PC-3 (cell line): ENCODE measurements around the gene CBX6. TPM values are rescaled to one million over a fixed set of nuclear protein-coding genes. Genes with fewer than 3 reads are reported as not detected.
A peak's percentile ranks its signal among the peaks of the same experiment; 100 is the strongest.

Experiments used
- ATAC-seq: fragments of 200-7000 bp; cut with Tn5 transposase; 2 replicates; pipeline ENCODE4 v1.9.1; 2020; ENCODE audit warnings: mild to moderate bottlenecking, moderate library complexity
- BruUV-seq: library from RNA; stranded (reverse); fragments of 400-500 nt; replicated peaks from 2 replicates; lab custom pipeline; 2021; lab: Mats Ljungman, UMichigan
- CTCF ChIA-PET: fragments of 300-600 bp; sonication (Branson Sonifier 250); formaldehyde crosslinking; loops from one replicate; lab custom pipeline; 2022; ENCODE audit warnings: antibody characterized with exemption; lab: Charles Lee
- POLR2A ChIA-PET: fragments of 300-600 bp; sonication (Branson Sonifier 250); formaldehyde crosslinking; loops from one replicate; lab custom pipeline; 2022; ENCODE audit warnings: antibody characterized with exemption; ENCODE audit not compliant: unreplicated experiment; lab: Charles Lee
- DNase-seq: peaks from one replicate; pipeline ENCODE4 v3.0.0-alpha.2; 2015
- H2AFZ ChIP-seq: fragments of 300-600 bp; sonication (generic); 2 replicates; pipeline ENCODE4 v1.6.0; 2016; ENCODE audit warnings: antibody characterized with exemption, low read length
- H3F3A ChIP-seq: fragments of 300-600 bp; sonication (generic); one replicate; pipeline ENCODE4 v1.6.0; 2017; ENCODE audit warnings: antibody characterized with exemption, low read length, control low read depth, mild to moderate bottlenecking; ENCODE audit not compliant: unreplicated experiment
- H3K27ac ChIP-seq: fragments of 300-600 bp; sonication (generic); 2 replicates; pipeline ENCODE4 v1.5.1; 2016; ENCODE audit warnings: mild to moderate bottlenecking, low read length
- H3K27me3 ChIP-seq: fragments of 300-600 bp; sonication (generic); 2 replicates; pipeline ENCODE4 v1.6.1; 2016; ENCODE audit warnings: low read length, mixed read lengths
- H3K36me3 ChIP-seq: fragments of 300-600 bp; sonication (generic); 2 replicates; pipeline ENCODE4 v1.6.1; 2016; ENCODE audit warnings: low read depth, mixed run types, low read length, mixed read lengths
- H3K4me1 ChIP-seq: fragments of 300-600 bp; sonication (generic); 2 replicates; pipeline ENCODE4 v1.5.1; 2016; ENCODE audit warnings: low read length; ENCODE audit not compliant: insufficient read depth
- H3K4me2 ChIP-seq: fragments of 300-600 bp; sonication (generic); 2 replicates; pipeline ENCODE4 v1.6.0; 2016; ENCODE audit warnings: low read length
- H3K4me3 ChIP-seq: fragments of 300-600 bp; sonication (generic); 2 replicates; pipeline ENCODE4 v1.5.1; 2016; ENCODE audit warnings: mild to moderate bottlenecking, low read length, mixed read lengths
- H3K79me2 ChIP-seq: fragments of 300-600 bp; sonication (generic); 2 replicates; pipeline ENCODE4 v1.6.1; 2017; ENCODE audit warnings: low read length, mixed read lengths
- H3K9ac ChIP-seq: fragments of 300-600 bp; sonication (generic); 2 replicates; pipeline ENCODE4 v1.6.0; 2016; ENCODE audit warnings: mild to moderate bottlenecking, low read length
- H3K9me2 ChIP-seq: fragments of 300-600 bp; sonication (generic); replicated peaks from 2 replicates; pipeline ENCODE4 v1.6.1; 2016; ENCODE audit warnings: mixed run types, low read length, mixed read lengths
- H3K9me3 ChIP-seq: fragments of 300-600 bp; sonication (generic); 2 replicates; pipeline ENCODE4 v1.6.1; 2016; ENCODE audit warnings: low read length, mixed read lengths
- H4K20me1 ChIP-seq: fragments of 300-600 bp; sonication (generic); 2 replicates; pipeline ENCODE4 v1.6.1; 2016; ENCODE audit warnings: low read length, mixed read lengths
- CTCF ChIP-seq: fragments of 300-600 bp; sonication (generic); conservative IDR thresholded peaks from 2 replicates; pipeline ENCODE4 v1.5.1; 2017; ENCODE audit warnings: antibody characterized with exemption, low read depth, mild to moderate bottlenecking, low read length
- EZH2 ChIP-seq: fragments of 300-600 bp; sonication (generic); IDR thresholded peaks from one replicate; pipeline ENCODE4 v1.6.1; 2017; ENCODE audit warnings: antibody characterized with exemption, mild to moderate bottlenecking, low read length; ENCODE audit not compliant: unreplicated experiment
- EZH2phosphoT487 ChIP-seq: fragments of 300-600 bp; sonication (generic); IDR thresholded peaks from 2 replicates; pipeline ENCODE4 v1.6.1; 2018; ENCODE audit warnings: mild to moderate bottlenecking, antibody characterized with exemption, low read length, borderline replicate concordance
- intact Hi-C: fragments of 100-400 bp; cut with micrococcal nuclease; formaldehyde crosslinking; loops from 2 replicates; pipeline ENCODE4 v1.9.0; 2023
- total RNA-seq: library from RNA; depleted of rRNA; stranded (reverse); fragments of >200 nt; gene quantifications from 2 replicates; pipeline ENCODE4 v1.2.3, GENCODE V29; 2014

CBX6 gene
- total RNA-seq, 1 experiment from 2014 or later: 37.5 TPM

- Histone ChIP-seq H3K4me1 (peaks cover 9% of the 10 kb centered on the region; the same call in 1 of the 2 replicates), H3K4me3 (peak overlapping the region; percentile 68), H3K9me3 (no peaks in the 10 kb centered on the region), H3K9me2 (no peaks in the 10 kb centered on the region), H4K20me1 (no peaks in the 10 kb centered on the region), H3K27me3 (no peaks in the 10 kb centered on the region), H3K9ac (no peak overlapping the region), H3F3A (no peaks in the 10 kb centered on the region), H3K36me3 (no peaks in the 10 kb centered on the region), H3K79me2 (no peaks in the 10 kb centered on the region), H3K4me2 (peak overlapping the region; percentile 75), H3K27ac (no peak overlapping the region), H2AFZ (0 out of 2 replicates have a peak overlapping the region, but pooled peaks have one; percentile 30)
- BruUV-seq: no TSS peak
- intact Hi-C loops: no loop called here
- CTCF ChIA-PET: interaction anchor here (0.5 to 1.0 kb wide), 3 partner anchors 73 to 126 kb away, joined by 3 to 15 read pairs (median 3); no protein-coding TSS in a partner anchor
- TF ChIP-seq EZH2 (no peak), CTCF (no peak), EZH2phosphoT487 (no peak)
- ATAC-seq: peak; percentile 82
- POLR2A ChIA-PET: interaction anchor here (0.5 kb wide), 1 partner anchor 682 kb away, joined by 3 read pairs; no protein-coding TSS in a partner anchor
- DNase-seq: peak; percentile 55
These were observed 28.8 kb downstream of the CBX6 start for GRCh38 chr22:38843201-38843656.

GRCh38 chr22:38842512-38843200 lies 29.4 kb downstream of the CBX6 start:
- intact Hi-C loops: no loop called here
- ChIA-PET CTCF (interaction anchor here (0.5 to 1.0 kb wide), 3 partner anchors 73 to 126 kb away, joined by 3 to 15 read pairs (median 3); no protein-coding TSS in a partner anchor), POLR2A (interaction anchor here (0.5 kb wide), 1 partner anchor 682 kb away, joined by 3 read pairs; no protein-coding TSS in a partner anchor)
- DNase-seq: no peak
- peaks cover 9% of the 10 kb centered on the region; the same call in 1 of the 2 replicates for H3K4me1 ChIP-seq
- TF ChIP-seq EZH2 (no peak), EZH2phosphoT487 (no peak), CTCF (no peak)
- H3K27me3 ChIP-seq: no peaks in the 10 kb centered on the region
- H2AFZ ChIP-seq: 0 out of 2 replicates have a peak overlapping the region, but pooled peaks have one; percentile 30
- BruUV-seq: TSS peak; percentile 54
- no peaks in the 10 kb centered on the region for H3K9me2 ChIP-seq
- H3K9me3 ChIP-seq: no peaks in the 10 kb centered on the region
- no peaks in the 10 kb centered on the region for H3K79me2 ChIP-seq
- no peaks in the 10 kb centered on the region for H3F3A ChIP-seq
- H4K20me1 ChIP-seq: no peaks in the 10 kb centered on the region
- H3K27ac ChIP-seq: no peak overlapping the region
- no peaks in the 10 kb centered on the region for H3K36me3 ChIP-seq
- H3K9ac ChIP-seq: no peak overlapping the region
- H3K4me3 ChIP-seq: peak overlapping the region; percentile 68
- no peak for ATAC-seq
- H3K4me2 ChIP-seq: peak overlapping the region; percentile 75

GRCh38 chr22:38841635-38842034 lies 30.4 kb downstream of the CBX6 start:
- H3K9ac ChIP-seq: no peak overlapping the region
- DNase-seq (no peak), ATAC-seq (no peak)
- H3K27ac ChIP-seq: no peak overlapping the region
- BruUV-seq: no TSS peak
- no peaks in the 10 kb centered on the region for H3K27me3 ChIP-seq
- intact Hi-C loops: no loop called here
- ChIA-PET POLR2A (no interaction called here), CTCF (no interaction called here)
- no peak overlapping the region for H3K4me2 ChIP-seq
- no peak overlapping the region for H2AFZ ChIP-seq
- H3K36me3 ChIP-seq: no peaks in the 10 kb centered on the region
- H3K4me3 ChIP-seq: no peak overlapping the region
- H3K9me2 ChIP-seq: no peaks in the 10 kb centered on the region
- H3K4me1 ChIP-seq: peaks cover 9% of the 10 kb centered on the region; the same call in 1 of the 2 replicates
- H3F3A ChIP-seq: no peaks in the 10 kb centered on the region
- no peak for TF ChIP-seq EZH2
- no peak for TF ChIP-seq CTCF
- no peak for TF ChIP-seq EZH2phosphoT487
- no peaks in the 10 kb centered on the region for H3K9me3 ChIP-seq
- H3K79me2 ChIP-seq: no peaks in the 10 kb centered on the region
- H4K20me1 ChIP-seq: no peaks in the 10 kb centered on the region
